Measurements from ENCODE around the gene POLR1F.
A peak's percentile ranks its signal among the peaks of the same experiment; 100 is the strongest.

Gene POLR1F

DNA sequence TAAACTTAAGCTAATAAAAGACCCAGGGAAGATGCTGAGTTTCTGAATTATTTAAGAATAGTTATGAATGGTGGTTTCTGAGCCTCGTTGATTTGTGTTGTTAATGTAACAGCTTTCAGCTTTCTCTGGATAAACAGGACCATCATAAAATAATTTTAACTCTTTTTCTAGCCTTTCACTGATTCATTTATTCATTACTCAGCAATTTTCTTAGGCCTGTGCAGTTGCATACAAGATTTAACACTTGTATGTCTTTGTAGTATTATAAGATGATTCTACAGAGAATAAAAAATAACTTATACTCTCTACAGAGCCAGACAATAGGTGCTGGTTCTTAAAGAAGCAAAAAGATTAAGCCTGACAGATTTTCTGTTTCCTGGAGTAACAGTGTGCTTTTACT, 35.2 kb upstream of the POLR1F start:
- no peak overlapping the region for H3K4me3 ChIP-seq
- H3K27me3 ChIP-seq = no peaks in the 10 kb centered on the region
- TF ChIP-seq, protein P1, sequence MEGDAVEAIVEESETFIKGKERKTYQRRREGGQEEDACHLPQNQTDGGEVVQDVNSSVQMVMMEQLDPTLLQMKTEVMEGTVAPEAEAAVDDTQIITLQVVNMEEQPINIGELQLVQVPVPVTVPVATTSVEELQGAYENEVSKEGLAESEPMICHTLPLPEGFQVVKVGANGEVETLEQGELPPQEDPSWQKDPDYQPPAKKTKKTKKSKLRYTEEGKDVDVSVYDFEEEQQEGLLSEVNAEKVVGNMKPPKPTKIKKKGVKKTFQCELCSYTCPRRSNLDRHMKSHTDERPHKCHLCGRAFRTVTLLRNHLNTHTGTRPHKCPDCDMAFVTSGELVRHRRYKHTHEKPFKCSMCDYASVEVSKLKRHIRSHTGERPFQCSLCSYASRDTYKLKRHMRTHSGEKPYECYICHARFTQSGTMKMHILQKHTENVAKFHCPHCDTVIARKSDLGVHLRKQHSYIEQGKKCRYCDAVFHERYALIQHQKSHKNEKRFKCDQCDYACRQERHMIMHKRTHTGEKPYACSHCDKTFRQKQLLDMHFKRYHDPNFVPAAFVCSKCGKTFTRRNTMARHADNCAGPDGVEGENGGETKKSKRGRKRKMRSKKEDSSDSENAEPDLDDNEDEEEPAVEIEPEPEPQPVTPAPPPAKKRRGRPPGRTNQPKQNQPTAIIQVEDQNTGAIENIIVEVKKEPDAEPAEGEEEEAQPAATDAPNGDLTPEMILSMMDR (IDR thresholded peaks at IDR 0.05) = no peak
- intact Hi-C loops (cut with DNase I; ENCODE audit: low total_unique reads) = no loop called here
- H3K4me1 ChIP-seq = no peaks in the 10 kb centered on the region
- DNase-seq = no peak
- H3K9me3 ChIP-seq = no peaks in the 10 kb centered on the region
- no peak overlapping the region for H3K27ac ChIP-seq
- H3K36me3 ChIP-seq = no peaks in the 10 kb centered on the region

DNA sequence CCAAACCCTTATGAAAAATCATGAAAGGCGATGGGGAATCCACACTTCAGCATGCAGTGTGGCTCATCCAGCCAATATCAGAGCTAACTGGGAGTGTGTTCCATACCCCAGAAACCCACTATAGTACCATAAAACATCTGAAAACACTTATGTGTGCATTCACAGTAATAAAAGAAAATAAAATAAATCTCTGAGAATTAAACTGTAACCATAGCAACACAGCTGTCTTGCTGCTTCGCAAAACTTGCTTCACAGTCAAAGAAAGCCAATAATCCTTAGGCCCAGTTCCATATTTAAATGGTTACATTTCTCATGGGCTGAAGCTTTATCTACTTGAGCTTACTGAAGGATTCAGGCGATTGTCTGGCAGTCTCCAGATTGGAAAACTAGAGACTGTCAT, 19.9 kb upstream of the POLR1F start:
- intact Hi-C loops (cut with DNase I; ENCODE audit: low total_unique reads) = no loop called here
- no peak overlapping the region for H3K4me3 ChIP-seq
- TF ChIP-seq, protein P1 (IDR thresholded peaks at IDR 0.05) = no peak
- no peaks in the 10 kb centered on the region for H3K27me3 ChIP-seq
- H3K9me3 ChIP-seq = no peaks in the 10 kb centered on the region
- no peaks in the 10 kb centered on the region for H3K36me3 ChIP-seq
- no peaks in the 10 kb centered on the region for H3K4me1 ChIP-seq
- H3K27ac ChIP-seq = no peak overlapping the region
- no peak for DNase-seq

DNA sequence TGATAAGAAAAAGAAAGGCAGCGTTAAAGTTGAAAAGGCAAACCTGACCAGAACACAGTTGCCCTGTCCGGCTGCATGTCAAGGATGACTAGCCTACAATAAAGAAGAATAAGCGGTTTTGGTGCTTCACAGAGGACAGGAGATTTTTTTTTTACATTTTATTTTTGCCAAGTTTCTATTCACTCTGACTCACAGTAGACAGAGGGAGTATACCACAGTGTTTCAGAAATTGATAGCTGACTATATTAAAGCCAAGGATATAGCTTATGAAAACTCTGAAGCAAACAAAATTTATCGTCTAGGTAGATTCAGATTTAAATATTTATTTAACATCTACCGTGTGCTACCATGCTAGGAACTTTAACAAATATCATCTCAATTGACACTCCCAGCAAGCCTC, 16.9 kb upstream of the POLR1F start:
- intact Hi-C loops (cut with DNase I; ENCODE audit: low total_unique reads) = no loop called here
- no peaks in the 10 kb centered on the region for H3K36me3 ChIP-seq
- H3K4me3 ChIP-seq = no peak overlapping the region
- DNase-seq = no peak
- no peak overlapping the region for H3K27ac ChIP-seq
- TF ChIP-seq, protein P1 (IDR thresholded peaks at IDR 0.05) = no peak
- H3K4me1 ChIP-seq = no peaks in the 10 kb centered on the region
- no peaks in the 10 kb centered on the region for H3K27me3 ChIP-seq
- H3K9me3 ChIP-seq = no peaks in the 10 kb centered on the region

DNA sequence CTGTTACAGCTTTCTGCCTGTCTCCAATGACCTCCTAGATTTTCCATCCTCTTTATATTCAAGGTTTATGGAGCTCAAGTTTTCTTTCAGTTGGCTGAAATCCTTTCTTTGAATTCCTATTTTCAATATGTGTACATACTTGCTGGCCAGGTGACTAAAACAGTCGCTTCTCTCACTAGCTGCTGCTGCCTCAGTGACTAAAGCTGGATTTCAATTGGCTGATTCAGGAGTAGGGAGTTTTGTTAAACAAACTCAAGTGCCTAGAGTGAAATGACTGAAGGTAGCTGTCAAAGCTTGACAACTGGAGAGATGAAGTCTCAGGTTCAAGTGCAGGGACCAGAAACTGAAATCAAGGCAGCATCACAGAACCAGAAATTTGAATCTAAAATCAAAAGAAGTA, 6.7 kb upstream of the POLR1F start:
- H3K27ac ChIP-seq = no peak overlapping the region

DNA sequence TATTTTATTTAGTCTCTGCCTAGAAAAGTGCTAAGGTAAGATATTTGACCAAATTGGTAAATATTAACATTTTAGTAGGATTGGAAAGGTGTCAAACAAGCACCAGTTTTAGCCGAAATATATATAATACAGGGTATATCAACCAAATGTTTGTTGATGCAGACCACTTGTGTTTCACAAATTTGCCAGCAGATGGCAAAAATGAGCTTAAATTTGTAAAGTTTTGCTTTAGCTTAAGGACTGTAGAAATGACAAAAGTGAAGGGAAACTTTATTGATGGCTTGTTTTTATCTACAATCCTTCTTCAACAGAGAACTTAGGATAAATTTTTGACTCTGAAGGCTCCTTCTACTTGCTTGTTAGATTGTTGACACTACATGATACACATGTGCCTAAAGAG, 4.8 kb upstream of the POLR1F start:
- H3K9me3 ChIP-seq = no peaks in the 10 kb centered on the region
- no peak for DNase-seq
- H3K27ac ChIP-seq = no peak overlapping the region
- no peaks in the 10 kb centered on the region for H3K27me3 ChIP-seq
- TF ChIP-seq, protein P1 (IDR thresholded peaks at IDR 0.05) = peak; percentile 52 to 55
- no peak overlapping the region for H3K4me3 ChIP-seq
- no peaks in the 10 kb centered on the region for H3K36me3 ChIP-seq
- intact Hi-C loops (cut with DNase I; ENCODE audit: low total_unique reads) = no loop called here
- peaks cover 0 to 9% (median 0%) of the 10 kb centered on the region in 4 donors for H3K4me1 ChIP-seq

More for the DNA sequence above, 6.7 kb upstream of the POLR1F start:
- Histone ChIP-seq H3K36me3 (no peaks in the 10 kb centered on the region), H3K4me3 (no peak overlapping the region), H3K27me3 (no peaks in the 10 kb centered on the region), H3K9me3 (no peaks in the 10 kb centered on the region), H3K4me1 (no peaks in the 10 kb centered on the region)
- intact Hi-C loops (cut with DNase I; ENCODE audit: low total_unique reads) = no loop called here
- TF ChIP-seq, protein P1 (IDR thresholded peaks at IDR 0.05) = no peak
- no peak for DNase-seq

DNA sequence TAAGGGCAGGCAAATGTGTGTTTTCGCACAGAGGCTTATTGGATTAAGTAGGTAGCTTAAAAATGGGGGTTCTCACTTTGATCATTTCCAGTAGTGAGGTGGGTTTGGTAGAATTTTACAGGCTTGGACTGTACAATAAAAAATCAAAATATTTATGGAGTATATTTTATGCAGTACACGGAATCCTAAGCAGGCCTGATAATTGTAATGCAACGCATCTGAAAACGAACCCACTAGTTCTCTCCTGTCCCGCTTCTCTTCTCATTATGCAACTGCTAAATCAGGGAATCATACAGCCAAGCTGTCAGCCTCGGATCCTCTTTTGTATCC, 377 bp upstream of the POLR1F start:
- TF ChIP-seq, protein P1 (IDR thresholded peaks at IDR 0.05) = no peak
- Histone ChIP-seq H3K9me3 (no peaks in the 10 kb centered on the region), H3K27ac (peak overlapping the region; percentile 70 to 75), H3K4me3 (peak overlapping the region; percentile 74 to 91), H3K4me1 (peaks cover 0 to 21% (median 10%) of the 10 kb centered on the region in 4 donors), H3K27me3 (no peaks in the 10 kb centered on the region), H3K36me3 (peaks cover 0 to under 1% (median 0%) of the 10 kb centered on the region in 3 donors)
- intact Hi-C loops (cut with DNase I; ENCODE audit: low total_unique reads) = no loop called here
- DNase-seq = no peak
